GM12892 (cell line): ENCODE data around the gene IFRD2.

ENCODE experiments used
- POLR2A ChIP-seq: IDR thresholded peaks from 2 replicates; pipeline ENCODE4 v1.6.1; 2011; ENCODE audit warnings: low read depth, low read length, control low read depth
- POLR2AphosphoS5 ChIP-seq: IDR thresholded peaks from 2 replicates; pipeline ENCODE4 v1.6.1; 2011; ENCODE audit warnings: low read depth, low read length, control low read depth
- TAF1 ChIP-seq: IDR thresholded peaks from 2 replicates; pipeline ENCODE4 v1.6.1; 2011; ENCODE audit warnings: low read depth, mild to moderate bottlenecking, control low read depth, low read length, borderline replicate concordance

DNA sequence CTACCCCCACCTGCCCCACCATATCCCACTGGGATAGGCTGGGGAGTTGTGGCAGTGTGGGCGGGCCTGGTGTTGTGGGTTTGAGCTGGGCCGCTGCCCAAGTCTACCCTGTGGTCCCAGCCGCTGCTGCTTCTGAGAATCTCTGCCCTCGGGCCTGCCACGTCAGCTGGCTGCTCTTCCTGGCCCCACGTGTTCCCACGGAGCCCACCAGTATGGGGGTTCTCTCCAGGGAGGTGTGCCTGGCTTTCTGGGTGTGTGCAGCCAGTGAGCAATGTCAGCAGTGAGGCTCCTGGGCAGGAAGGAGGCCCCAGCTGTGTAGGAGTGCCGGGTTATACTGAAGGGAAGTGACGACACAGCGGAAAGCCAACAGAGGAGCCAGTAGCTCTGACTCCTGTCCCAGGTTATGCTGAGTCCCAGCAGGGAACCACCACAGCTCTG, 45.7 kb downstream of the IFRD2 start:
- TF ChIP-seq POLR2A: 0 out of 2 replicates have a peak, but pooled peaks have one; percentile 46
- TF ChIP-seq POLR2AphosphoS5: no peak
- TF ChIP-seq TAF1: no peak
